D341Med (cell line): ENCODE measurements around the gene LYPD6.
"Not testable (repeated sequence)": the region's sequence is repeated elsewhere in the genome, so short reads cannot be mapped to it uniquely, and the experiment has no call there.

Experiments
- DNase-seq: peaks from one replicate; pipeline ENCODE4 v3.0.0; 2012; ENCODE audit warnings: low spot score

LYPD6 gene

GRCh38 chr2:149330127-149331022, at the start of gene LYPD6:
Gene LYPD6, plus strand, starts transcription at chr2:149330587. Its CDS starts 107,122 bp downstream, at chr2:149437709.
- DNase-seq, result peak; percentile 92

- DNase-seq, result no peak
These were observed 48.9 kb upstream of the LYPD6 start for GRCh38 chr2:149281441-149281840.

GRCh38 chr2:149290662-149291061, 39.7 kb upstream of the LYPD6 start:
- DNase-seq, result no peak

GRCh38 chr2:149291881-149292280, 38.5 kb upstream of the LYPD6 start:
- DNase-seq, result no peak

- DNase-seq, result no peak
These were observed 34.4 kb upstream of the LYPD6 start for GRCh38 chr2:149296031-149296430.

- DNase-seq, result no peak
These were observed 23.4 kb upstream of the LYPD6 start for GRCh38 chr2:149307014-149307413.

- no peak for DNase-seq
These were observed 20.0 kb upstream of the LYPD6 start for GRCh38 chr2:149310349-149310748.

GRCh38 chr2:149312039-149312438, 18.3 kb upstream of the LYPD6 start:
- no peak for DNase-seq

GRCh38 chr2:149313512-149313972, 16.8 kb upstream of the LYPD6 start:
- peak; percentile 59 for DNase-seq

- no peak for DNase-seq
These were observed 15.7 kb upstream of the LYPD6 start for GRCh38 chr2:149314687-149315086.

- no peak for DNase-seq
These were observed 14.9 kb upstream of the LYPD6 start for GRCh38 chr2:149315461-149315860.

GRCh38 chr2:149318566-149318965, 11.8 kb upstream of the LYPD6 start:
- DNase-seq, result not testable (repeated sequence)

GRCh38 chr2:149320362-149320761, 10.0 kb upstream of the LYPD6 start:
- no peak for DNase-seq

GRCh38 chr2:149329068-149329467, 1.3 kb upstream of the LYPD6 start:
- peak; percentile 44 for DNase-seq

- peak; percentile 62 for DNase-seq
These were observed 779 bp upstream of the LYPD6 start for GRCh38 chr2:149329489-149330126.

- no peak for DNase-seq
These were observed 625 bp downstream of the LYPD6 start for GRCh38 chr2:149331023-149331400.

GRCh38 chr2:149332364-149332763, 2.0 kb downstream of the LYPD6 start:
- no peak for DNase-seq

- no peak for DNase-seq
These were observed 3.2 kb downstream of the LYPD6 start for GRCh38 chr2:149333636-149334035.

- DNase-seq, result no peak
These were observed 3.8 kb downstream of the LYPD6 start for GRCh38 chr2:149334156-149334555.

- DNase-seq, result no peak
These were observed 8.9 kb downstream of the LYPD6 start for GRCh38 chr2:149339324-149339723.

- no peak for DNase-seq
These were observed 12.1 kb downstream of the LYPD6 start for GRCh38 chr2:149342509-149342908.

- no peak for DNase-seq
These were observed 13.7 kb downstream of the LYPD6 start for GRCh38 chr2:149344105-149344504.

- no peak for DNase-seq
These were observed 15.9 kb downstream of the LYPD6 start for GRCh38 chr2:149346272-149346671.
